Hypothalamus (tissue), 51 donors: Measurements from ENCODE around the gene RNASE8.

ENCODE experiments used
- DNase-seq, 51 donors: peaks; one replicate each; lab custom pipeline; 2025; lab: John Stamatoyannopoulos, UW

The RNASE8 gene

GRCh38 chr14:21070610-21071224 is 13.1 kb downstream of the RNASE8 start:
- peak in 35 of 51 donors; percentile 35 to 78 (median 62) for DNase-seq

GRCh38 chr14:21071225-21072030 is 13.8 kb downstream of the RNASE8 start:
- peak in 50 of 51 donors; percentile 28 to 88 (median 70) for DNase-seq

- DNase-seq = peak in 6 of 51 donors; percentile 5 to 33 (median 20)
Observed at GRCh38 chr14:21072031-21072473, 14.4 kb downstream of the RNASE8 start.

- no peak for DNase-seq
Observed at GRCh38 chr14:21072781-21073339, 15.2 kb downstream of the RNASE8 start.

- DNase-seq = no peak
Observed at GRCh38 chr14:21073921-21074320, 16.3 kb downstream of the RNASE8 start.

GRCh38 chr14:21074398-21075272 is 17.0 kb downstream of the RNASE8 start:
- DNase-seq = no peak

- no peak for DNase-seq
Observed at GRCh38 chr14:21075719-21076437, 18.3 kb downstream of the RNASE8 start.

- DNase-seq = no peak
Observed at GRCh38 chr14:21077672-21078071, 20.1 kb downstream of the RNASE8 start.

GRCh38 chr14:21078287-21078686 is 20.7 kb downstream of the RNASE8 start:
- DNase-seq = peak in 1 of 51 donors; percentile 53

GRCh38 chr14:21078726-21079125 is 21.1 kb downstream of the RNASE8 start:
- no peak for DNase-seq

GRCh38 chr14:21081521-21082142 is 24.0 kb downstream of the RNASE8 start:
- no peak for DNase-seq

- no peak for DNase-seq
Observed at GRCh38 chr14:21083565-21084325, 26.1 kb downstream of the RNASE8 start.

- no peak for DNase-seq
Observed at GRCh38 chr14:21084396-21084795, 26.8 kb downstream of the RNASE8 start.

- no peak for DNase-seq
Observed at GRCh38 chr14:21084998-21085853, 27.6 kb downstream of the RNASE8 start.

GRCh38 chr14:21086908-21087293 is 29.3 kb downstream of the RNASE8 start:
- no peak for DNase-seq

GRCh38 chr14:21087294-21088091 is 29.9 kb downstream of the RNASE8 start:
- peak in 30 of 51 donors; percentile 6 to 79 (median 44) for DNase-seq

- DNase-seq = no peak
Observed at GRCh38 chr14:21088687-21089086, 31.1 kb downstream of the RNASE8 start.
